HG03103 (cell line): ENCODE measurements around the gene SLX1A.
"Not testable (repeated sequence)": the region's sequence is repeated elsewhere in the genome, so short reads cannot be mapped to it uniquely, and the experiment has no call there.

Experiments
- ATAC-seq: cut with Tn5 transposase; IDR thresholded peaks from one replicate; pipeline ENCODE4 v1.9.1; 2021; ENCODE audit warnings: low read depth; ENCODE audit not compliant: unreplicated experiment

SLX1A gene

DNA sequence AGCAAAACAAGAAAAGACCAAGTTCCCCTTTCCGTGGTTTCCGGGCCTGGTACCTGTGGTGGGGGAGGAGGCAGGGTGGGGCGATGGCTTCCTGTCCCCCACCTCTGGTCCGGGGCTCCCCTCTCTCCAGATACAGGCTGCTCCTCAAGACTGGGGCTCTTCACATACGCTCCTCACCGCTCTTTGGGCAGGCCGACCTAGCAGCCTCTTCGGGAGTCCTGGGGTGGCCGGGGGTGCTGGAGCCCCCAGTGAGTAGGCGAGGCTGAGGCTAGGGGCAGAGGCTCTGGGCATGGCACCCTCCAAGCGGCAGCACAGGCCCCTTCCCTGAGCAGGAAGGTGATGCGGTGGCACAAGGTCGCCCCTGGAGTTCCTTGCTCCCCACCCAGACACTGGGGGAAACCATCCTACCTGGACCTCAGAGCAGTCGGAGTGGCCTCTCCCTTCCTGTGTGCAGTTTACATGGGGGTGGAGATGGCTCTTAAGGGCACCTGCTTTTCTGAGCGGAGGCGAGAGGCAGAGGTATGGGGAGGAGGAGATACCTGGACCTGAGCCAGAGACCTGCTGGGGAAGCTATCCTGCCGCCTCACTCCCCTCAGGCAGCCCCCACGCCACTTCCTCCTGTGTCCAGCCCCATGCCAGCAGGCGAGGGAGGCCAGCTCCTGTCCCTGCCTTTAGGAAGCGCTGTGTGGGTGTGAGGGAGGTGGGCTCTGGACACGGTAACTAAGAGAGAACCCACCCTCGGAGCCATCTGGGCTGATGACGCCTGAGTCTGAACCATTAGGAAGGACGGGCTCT lies 9.4 kb upstream of the SLX1A start:
- ATAC-seq, result no peak

DNA sequence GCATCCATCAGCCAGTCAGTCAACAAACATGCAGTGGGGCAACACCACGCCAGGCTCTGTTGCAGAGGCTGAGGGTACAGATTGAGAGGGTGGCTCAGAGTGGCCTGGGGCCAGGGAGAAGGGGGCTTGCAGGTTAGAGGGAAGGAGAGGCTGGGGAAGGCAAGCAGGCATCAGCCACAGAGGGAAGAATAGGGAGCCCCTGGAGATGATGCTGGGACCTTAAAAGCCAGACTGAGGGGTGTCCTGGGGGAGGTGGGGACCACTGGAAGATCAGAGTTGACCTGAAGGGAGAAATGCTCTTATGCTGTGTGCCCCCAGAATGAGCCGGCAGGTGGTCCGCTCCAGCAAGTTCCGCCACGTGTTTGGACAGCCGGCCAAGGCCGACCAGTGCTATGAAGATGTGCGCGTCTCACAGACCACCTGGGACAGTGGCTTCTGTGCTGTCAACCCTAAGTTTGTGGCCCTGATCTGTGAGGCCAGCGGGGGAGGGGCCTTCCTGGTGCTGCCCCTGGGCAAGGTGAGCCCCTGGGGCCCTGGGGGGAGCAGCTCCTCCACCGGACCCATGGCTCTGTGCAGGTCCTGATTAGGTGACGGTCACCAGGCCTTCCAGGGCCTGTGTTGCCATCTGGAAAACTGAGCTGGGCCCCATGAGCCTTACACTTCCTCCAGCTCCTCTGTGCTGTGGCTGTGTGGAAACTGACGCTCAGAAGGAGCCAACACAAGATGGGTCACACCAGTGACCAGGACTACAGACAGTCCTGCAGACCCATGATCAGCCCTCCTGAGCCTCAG lies 8.6 kb upstream of the SLX1A start:
- no peak for ATAC-seq

DNA sequence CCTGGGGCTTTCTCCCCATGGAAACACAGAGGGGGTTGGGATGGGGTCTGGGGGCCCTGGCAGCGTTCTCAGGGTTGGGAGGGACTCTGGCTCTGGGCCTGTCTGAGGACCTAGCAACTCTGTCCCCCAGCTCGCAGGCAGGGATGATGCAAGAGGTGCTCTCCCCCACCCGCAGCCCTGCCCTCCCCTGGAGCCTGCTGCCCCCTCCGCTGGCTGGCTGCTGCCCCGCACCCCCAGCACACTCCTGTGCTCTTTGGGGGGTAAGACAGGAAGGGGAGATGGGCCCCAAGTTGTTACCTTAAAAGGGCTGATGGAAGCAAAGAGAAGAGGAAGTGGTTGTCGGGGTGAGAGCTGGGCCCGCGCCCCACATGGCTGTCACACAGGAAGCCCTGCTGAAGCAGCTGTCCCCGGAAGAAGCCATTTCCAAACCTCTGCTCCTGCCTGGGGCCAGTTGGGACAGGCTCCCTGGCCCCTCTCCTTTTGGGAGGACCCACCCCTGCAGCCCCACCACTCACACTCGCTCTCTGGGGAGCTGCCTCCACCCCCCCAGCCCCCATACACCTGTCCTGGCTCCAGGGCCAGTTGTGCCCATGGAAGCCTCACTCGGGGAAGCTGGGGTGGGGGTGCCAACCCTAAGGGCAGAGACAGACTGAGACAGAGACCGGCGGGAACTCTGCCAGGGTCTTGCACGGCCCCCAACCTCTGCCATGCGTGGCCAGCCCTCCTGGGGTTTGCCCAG lies 7.8 kb upstream of the SLX1A start:
- ATAC-seq, result peak; percentile 31

DNA sequence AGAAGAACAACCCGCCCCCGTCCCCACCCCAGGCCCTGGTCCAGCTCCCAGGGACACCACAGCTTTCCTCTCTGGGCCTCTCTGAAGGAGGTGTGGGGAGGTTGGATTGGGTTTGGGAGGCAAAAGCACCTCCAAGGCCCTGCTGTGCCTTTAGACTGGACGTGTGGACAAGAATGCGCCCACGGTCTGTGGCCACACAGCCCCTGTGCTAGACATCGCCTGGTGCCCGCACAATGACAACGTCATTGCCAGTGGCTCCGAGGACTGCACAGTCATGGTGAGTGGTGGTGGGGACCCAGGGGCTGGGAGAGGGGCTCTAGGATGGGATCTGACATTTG lies 7.3 kb upstream of the SLX1A start:
- ATAC-seq, result no peak

DNA sequence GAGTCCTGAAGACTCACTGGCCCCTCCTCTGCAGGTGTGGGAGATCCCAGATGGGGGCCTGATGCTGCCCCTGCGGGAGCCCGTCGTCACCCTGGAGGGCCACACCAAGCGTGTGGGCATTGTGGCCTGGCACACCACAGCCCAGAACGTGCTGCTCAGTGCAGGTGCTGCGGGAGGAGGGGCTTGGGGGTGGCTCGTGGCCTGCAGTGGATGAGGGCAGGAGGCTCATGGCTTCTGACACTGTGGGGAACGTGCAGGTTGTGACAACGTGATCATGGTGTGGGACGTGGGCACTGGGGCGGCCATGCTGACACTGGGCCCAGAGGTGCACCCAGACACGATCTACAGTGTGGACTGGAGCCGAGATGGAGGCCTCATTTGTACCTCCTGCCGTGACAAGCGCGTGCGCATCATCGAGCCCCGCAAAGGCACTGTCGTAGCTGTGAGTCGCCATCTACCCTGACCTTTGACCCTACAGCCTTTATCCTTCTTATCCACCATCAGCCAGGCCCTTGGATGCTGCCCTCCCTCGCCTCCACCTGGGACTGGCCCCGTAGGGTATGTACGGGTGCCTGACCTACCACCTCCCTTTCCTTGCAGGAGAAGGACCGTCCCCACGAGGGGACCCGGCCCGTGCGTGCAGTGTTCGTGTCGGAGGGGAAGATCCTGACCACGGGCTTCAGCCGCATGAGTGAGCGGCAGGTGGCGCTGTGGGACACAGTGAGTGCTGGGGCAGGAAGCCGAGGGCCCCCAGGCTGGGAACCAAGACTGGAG lies 6.7 kb upstream of the SLX1A start:
- no peak for ATAC-seq

DNA sequence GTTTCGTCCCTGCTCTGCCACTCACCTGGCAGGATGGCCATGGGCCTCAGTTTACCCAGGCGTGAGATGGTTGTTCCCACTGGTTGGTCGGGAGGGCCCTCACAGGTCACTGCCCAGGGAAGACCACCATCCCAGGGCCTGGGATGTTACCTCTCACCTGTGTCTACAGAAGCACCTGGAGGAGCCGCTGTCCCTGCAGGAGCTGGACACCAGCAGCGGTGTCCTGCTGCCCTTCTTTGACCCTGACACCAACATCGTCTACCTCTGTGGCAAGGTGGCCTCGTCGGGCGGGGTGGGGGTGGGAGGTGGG lies 6.2 kb upstream of the SLX1A start:
- ATAC-seq, result no peak

DNA sequence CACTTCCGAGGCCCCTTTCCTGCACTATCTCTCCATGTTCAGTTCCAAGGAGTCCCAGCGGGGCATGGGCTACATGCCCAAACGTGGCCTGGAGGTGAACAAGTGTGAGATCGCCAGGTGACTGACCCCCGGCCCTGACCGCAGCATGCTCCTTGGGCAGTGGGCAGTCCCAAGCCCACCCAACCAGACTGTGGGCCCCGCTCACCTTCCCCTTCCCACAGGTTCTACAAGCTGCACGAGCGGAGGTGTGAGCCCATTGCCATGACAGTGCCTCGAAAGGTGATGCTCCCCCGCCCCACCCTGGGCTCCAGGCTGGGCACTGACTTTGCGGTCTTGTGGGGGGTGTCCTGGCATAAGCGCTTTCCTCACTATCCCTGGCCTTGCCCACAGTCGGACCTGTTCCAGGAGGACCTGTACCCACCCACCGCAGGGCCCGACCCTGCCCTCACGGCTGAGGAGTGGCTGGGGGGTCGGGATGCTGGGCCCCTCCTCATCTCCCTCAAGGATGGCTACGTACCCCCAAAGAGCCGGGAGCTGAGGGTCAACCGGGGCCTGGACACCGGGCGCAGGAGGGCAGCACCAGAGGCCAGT lies 5.6 kb upstream of the SLX1A start:
- no peak for ATAC-seq

DNA sequence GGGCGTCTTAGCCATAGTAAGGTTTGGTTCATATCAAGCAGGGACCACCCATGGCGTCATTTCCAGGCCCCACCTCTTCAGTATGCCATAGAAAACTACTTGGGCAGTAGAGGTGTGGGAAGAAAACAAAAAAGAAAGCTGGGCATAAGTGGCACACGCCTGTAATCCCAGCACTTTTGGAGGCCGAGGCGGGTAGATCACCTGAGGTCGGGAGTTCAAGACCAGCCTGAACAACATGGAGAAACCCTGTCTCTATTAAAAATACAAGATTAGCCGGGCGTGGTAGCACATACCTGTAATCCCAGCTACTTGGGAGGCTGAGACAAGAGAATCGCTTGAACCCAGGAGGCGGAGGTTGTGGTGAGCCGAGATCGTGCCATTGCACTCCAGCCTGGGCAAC lies 2.5 kb upstream of the SLX1A start:
- ATAC-seq, result not testable (repeated sequence)

DNA sequence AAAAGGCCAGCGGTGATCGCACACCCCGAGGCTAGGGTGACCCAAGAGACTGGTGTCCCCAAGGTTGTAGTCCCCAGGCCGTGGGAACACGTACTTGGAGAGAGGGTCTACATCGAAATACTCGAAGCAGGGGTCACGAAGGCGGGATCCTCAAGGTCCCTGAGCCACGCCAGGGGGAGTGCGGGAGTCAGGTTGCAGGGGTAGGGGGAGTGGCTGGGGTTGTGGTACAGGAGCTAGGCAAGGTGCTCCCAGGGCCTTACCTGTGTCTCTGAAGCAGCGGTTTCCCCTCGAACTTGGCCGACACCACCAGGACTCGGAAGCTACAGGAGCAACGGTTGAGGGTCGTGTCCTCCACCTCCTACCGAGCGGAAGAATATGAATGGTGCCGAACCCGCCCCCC lies 577 bp upstream of the SLX1A start:
- peak; percentile 11 for ATAC-seq

DNA sequence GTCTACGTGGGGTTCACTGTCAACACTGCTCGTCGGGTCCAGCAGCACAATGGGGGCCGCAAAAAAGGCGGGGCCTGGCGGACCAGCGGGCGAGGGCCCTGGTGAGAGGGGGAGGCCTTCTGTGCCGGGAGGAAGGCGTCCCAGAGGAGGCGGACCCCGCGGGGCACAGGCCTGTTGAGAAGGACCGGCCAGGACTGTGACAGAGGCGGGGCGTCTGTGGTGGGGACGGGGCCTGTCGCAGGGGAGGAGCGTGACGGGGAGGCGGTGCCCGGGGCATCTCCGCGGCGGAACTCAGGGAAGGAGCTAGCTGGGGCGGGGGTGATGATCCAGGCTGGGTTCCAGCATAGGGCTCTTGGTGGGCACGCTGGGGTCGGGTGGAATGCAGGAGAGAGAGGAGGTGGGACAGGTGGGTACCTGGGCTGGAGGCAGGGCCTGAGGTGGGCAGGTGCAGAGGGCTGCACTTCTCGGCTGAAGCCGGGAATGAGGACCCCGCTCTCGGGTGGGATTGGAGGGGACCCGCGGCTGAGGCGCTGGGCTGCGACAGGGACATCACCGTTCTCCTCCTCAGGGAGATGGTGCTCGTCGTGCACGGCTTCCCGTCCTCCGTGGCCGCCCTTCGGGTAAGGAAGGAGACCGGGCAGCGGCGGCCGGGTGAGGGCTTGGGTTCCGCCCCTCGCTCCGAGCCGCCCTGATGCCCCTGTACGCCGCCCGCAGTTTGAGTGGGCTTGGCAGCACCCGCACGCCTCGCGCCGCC lies 674 bp downstream of the SLX1A start:
- ATAC-seq, result peak; percentile 44

DNA sequence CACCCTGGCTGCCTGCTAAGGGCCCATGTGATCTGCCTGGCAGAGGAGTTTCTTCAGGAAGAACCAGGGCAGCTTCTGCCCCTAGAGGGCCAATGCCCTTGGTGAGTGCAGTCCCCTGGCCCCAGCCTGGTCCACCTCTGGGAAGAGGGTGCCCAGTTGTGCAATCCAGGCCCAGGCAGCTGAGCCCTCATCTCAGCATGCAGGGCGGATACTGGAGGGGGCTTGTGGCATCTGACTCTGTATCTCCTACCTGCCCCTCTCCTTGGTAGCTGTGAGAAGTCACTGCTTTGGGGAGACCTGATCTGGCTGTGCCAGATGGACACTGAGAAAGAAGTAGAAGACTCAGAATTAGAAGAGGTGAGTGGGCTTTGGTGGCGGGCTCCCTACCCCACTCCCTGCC lies 3.3 kb downstream of the SLX1A start:
- ATAC-seq, result not testable (repeated sequence)

DNA sequence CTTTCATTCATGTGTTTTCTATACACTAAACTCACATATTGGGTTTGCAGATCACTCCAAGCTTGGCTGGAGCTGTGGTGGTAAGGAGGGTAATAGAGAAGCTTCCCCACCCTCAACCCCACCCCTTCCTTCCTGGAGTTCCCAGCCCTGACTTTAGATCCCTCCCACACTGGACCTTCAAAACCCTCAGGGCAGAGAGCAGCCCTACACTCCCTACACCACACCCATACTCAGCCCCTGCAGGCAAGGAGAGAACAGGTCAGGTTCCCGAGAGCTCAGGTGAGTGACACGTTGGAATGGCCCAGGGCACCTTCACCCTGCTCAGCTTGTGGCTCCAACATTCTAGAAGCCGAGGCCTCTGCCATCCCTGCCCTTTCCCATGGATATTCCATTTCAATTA lies 5.4 kb downstream of the SLX1A start, which contains the start of gene SULT1A3:
TSS of gene SULT1A3 (plus strand) at position 207 of the 400 bp plus-strand sequence. CDS start 1,474 bp downstream, outside the sequence.
- ATAC-seq, result not testable (repeated sequence)

DNA sequence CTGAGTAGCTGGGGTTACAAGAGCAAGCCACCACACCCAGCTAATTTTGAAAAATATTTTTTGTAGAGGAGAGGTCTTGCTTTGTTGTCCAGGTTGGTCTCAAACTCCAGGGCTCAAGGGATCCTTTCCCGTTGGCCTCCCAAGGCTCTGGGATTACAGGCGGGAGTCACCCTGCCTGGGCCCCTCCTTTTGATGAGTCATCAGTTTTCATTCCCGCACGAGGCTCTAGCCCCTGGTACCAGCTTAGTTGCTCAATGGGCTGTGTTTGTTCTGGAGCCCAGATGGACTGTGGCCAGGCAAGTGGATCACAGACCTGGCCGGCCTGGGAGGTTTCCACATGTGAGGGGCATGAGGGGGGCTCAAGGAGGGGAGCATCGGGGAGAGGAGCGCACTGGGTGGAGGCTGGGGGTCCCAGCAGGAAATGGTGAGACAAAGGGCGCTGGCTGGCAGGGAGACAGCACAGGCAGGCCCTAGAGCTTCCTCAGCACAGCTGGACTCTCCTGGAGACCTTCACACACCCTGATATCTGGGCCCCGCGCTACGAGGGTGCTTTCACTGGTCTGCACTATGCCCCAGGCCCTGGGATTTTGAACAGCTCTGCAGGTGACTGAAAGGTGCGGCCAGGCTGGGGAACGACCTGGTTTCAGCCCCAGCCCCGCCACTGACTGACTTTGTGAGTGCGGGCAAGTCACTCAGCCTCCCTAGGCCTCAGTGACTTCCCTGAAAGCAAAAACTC lies 6.1 kb downstream of the SLX1A start:
- not testable (repeated sequence) for ATAC-seq

DNA sequence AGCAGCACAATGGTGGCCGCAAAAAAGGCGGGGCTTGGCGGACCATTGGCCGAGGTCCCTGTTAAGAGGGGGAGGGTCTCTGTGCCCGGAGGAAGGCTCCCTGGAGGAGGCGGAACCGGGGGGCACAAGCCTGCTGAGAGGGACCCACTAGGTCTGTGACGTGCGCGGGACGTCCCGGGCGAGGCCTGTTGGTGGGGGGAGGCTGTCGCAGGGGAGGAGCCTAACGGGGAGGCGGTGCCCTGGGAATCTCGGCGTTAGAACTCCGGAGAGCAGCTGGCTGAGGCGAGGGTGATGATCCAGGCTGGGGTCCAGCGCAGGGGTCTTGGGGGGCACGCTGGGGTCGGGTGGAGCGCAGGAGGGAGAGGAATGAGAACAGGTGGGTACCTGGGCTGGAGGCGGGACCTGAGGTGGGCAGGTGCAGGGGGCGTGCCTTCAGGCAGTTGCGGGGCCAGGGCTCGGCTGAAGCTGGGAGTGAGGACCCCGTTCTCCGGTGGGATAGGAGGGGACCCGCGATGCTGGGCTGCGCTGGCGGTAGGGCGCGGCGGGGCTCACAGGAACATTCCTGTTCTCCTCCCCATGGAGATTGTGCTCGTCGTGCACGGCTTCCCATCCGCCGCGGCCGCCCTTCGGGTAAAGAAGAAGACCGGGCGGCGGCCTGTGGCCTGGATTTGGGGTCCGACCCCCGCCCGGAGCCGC lies 12.0 kb downstream of the SLX1A start:
- not testable (repeated sequence) for ATAC-seq

DNA sequence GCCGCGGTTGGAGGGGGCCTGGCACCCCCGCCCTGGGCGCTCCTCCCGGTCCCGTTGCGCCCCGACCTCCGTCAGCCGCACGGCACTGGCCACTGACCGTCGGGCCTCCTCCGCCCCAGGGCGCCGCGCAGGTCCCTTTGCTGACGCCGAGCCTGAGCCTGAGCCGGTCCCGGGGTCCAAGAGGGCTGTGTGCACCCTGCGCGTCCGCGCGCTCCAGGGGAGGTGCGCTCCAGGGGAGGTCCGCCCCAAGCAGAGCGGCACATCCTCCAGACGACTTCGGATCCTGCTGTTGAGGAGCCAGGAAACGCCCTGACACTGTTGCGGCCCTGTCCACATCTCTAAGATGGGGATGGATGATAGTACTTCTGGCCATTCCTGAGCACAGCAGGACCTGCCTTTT lies 12.6 kb downstream of the SLX1A start:
- ATAC-seq, result not testable (repeated sequence)

DNA sequence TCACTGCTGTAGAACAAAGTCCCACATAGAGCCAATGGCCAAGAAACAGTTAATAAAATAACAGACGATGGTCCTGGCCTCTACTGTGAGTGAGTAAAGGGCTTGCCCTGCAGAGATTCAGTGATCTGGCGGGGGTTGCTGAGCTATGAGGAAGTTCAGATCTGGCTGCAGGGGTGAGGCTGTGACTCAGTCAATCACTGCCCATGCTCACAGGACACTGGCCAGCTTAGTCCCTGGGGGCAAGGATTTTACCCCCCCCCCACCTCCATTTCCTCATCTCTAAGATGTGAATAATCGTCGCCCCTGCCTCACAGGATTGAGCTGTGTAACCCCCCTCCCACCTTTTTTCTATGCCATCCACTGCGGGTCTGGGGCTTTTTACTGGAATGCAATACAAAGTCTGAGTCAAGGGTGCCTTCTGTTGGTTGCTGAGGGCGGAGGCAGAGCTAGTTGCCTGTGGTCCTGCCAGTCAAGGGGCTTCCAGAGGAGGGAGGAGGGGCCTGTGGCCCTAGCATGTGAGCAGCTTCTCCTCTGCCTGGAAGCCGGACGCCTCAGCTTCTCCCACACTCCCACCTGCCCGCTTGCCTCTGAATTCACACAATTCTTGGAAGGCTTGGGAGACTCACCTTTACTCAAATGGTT lies 13.5 kb downstream of the SLX1A start:
- not testable (repeated sequence) for ATAC-seq

DNA sequence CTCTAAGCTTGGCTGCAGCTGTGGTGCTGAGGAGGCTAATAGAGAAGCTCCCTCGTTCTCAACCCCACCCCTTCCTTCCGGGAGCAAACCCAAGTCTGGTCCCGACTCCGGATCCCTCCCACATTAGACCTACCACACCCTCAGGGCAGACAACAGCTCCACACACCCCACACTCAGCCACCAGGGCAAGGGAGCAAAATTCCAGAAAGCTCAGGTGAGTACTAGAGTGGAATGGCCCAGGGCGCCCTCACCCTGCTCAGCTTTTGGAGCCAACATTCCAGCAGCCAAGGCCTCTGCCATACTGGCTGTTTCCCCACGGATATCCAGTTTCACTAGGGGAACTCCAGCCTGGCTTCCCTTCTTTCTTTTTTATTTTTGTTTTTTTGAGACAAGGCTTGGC lies 15.4 kb downstream of the SLX1A start:
- not testable (repeated sequence) for ATAC-seq

DNA sequence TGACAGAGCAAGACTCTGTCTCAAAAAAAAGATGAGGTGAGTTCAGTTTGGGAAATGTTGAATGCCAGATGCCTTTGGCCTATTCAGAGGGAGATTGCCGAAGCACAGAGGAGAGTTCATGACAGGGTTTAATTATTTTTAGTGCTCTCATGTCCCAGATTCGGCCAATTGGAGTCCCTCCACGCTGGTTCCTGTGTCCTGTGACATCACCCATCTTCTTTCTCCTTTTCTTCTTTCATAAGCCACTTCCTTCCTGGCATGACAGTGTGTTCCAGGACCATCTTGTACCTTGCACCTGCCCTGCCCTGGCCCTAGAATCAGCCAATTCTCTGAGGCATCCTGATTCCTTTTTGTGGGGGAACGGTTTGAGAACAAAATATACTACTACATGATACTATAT lies 17.7 kb downstream of the SLX1A start:
- ATAC-seq, result not testable (repeated sequence)
